Measurements from ENCODE around the gene FAM89B. TPM values are rescaled to one million over a fixed set of nuclear protein-coding genes. Genes with fewer than 3 reads are reported as not detected.

The FAM89B gene
- total RNA-seq, 1 donor: 31.5 TPM

DNA sequence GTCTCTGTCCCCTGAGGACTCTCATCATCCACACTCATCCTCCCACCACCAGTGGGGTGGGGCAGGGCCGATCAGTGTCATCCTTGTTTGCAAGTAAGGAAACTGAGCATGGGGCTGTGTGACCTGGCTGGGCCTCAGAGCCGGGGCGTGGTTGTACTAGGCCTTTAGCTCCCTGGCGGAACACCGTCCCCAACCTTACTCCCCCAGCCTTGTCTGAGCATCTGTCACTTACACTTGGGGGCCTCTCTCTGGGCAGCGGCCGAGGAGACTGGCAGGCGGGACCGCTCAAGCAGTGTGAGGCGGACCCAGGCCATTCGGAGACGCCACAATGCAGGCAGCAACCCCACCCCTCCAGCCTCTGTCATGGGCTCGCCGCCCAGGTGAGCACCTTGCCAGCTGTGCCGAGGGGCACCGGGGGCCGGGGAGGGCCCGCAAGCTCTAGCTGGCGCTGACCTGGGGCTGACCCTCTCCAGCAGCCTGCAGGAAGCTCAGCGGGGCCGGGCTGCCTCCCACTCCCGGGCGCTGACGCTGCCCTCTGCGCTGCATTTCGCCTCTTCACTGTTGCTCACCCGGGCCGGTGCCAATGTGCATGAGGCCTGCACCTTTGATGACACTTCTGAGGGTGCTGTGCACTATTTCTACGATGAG, 47.1 kb downstream of the FAM89B start:
- Histone ChIP-seq H3K27ac (ENCODE audit: low read depth, low read length) (no peak overlapping the region), H3K4me1 (ENCODE audit: insufficient read depth, low read length) (peaks cover 9% of the 10 kb centered on the region), H3K4me2 (ENCODE audit: insufficient read depth, low read length) (no peak overlapping the region), H3K4me3 (ENCODE audit: insufficient read depth, low read length) (no peak overlapping the region), H3K36me3 (ENCODE audit: insufficient read depth, low read length) (peaks cover 66% of the 10 kb centered on the region), H3K79me2 (ENCODE audit: insufficient read depth, low read length) (peaks cover 59% of the 10 kb centered on the region), H2AFZ (ENCODE audit: low read length) (no peak overlapping the region), H4K20me1 (ENCODE audit: insufficient read depth, low read length) (peaks cover 28% of the 10 kb centered on the region), H3K9me3 (ENCODE audit: low read depth, low read length) (no peaks in the 10 kb centered on the region), H3K27me3 (ENCODE audit: insufficient read depth, low read length) (no peaks in the 10 kb centered on the region)
- TF ChIP-seq, protein P1, sequence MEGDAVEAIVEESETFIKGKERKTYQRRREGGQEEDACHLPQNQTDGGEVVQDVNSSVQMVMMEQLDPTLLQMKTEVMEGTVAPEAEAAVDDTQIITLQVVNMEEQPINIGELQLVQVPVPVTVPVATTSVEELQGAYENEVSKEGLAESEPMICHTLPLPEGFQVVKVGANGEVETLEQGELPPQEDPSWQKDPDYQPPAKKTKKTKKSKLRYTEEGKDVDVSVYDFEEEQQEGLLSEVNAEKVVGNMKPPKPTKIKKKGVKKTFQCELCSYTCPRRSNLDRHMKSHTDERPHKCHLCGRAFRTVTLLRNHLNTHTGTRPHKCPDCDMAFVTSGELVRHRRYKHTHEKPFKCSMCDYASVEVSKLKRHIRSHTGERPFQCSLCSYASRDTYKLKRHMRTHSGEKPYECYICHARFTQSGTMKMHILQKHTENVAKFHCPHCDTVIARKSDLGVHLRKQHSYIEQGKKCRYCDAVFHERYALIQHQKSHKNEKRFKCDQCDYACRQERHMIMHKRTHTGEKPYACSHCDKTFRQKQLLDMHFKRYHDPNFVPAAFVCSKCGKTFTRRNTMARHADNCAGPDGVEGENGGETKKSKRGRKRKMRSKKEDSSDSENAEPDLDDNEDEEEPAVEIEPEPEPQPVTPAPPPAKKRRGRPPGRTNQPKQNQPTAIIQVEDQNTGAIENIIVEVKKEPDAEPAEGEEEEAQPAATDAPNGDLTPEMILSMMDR (IDR thresholded peaks at IDR 0.05; ENCODE audit: extremely low read depth, low read depth, low read length): no peak
- DNase-seq (ENCODE audit: insufficient read length, low spot score, missing footprints): no peak

DNA sequence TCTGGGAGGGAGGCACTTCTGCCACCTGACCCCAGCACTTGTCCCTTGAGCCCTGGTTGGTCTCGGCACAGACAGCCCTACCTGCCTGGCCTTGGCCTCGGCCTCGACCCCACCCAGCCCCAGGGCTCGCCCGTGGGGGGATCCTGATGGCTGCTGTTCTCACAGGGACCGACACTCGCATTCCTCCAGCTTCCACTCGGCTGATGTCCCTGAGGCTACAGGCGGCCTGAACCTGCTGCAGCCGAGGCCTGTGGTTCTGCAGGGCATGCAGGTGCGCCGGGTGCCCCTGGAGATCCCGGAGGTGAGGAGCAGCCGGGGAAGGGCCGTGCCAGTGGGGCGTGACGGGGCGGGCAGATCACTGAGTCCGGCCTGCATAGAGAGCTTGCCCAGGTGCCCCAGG, 48.3 kb downstream of the FAM89B start:
- Histone ChIP-seq H4K20me1 (ENCODE audit: insufficient read depth, low read length) (peaks cover 28% of the 10 kb centered on the region), H3K4me3 (ENCODE audit: insufficient read depth, low read length) (no peak overlapping the region), H3K9me3 (ENCODE audit: low read depth, low read length) (no peaks in the 10 kb centered on the region), H2AFZ (ENCODE audit: low read length) (no peak overlapping the region), H3K4me2 (ENCODE audit: insufficient read depth, low read length) (no peak overlapping the region), H3K4me1 (ENCODE audit: insufficient read depth, low read length) (peaks cover 9% of the 10 kb centered on the region), H3K79me2 (ENCODE audit: insufficient read depth, low read length) (peaks cover 51% of the 10 kb centered on the region), H3K27me3 (ENCODE audit: insufficient read depth, low read length) (no peaks in the 10 kb centered on the region), H3K36me3 (ENCODE audit: insufficient read depth, low read length) (peaks cover 71% of the 10 kb centered on the region), H3K27ac (ENCODE audit: low read depth, low read length) (no peak overlapping the region)
- no peak for DNase-seq (ENCODE audit: insufficient read length, low spot score, missing footprints)
- TF ChIP-seq, protein P1 (IDR thresholded peaks at IDR 0.05; ENCODE audit: extremely low read depth, low read depth, low read length): no peak

GRCh38 chr11:65621460-65621859, 49.1 kb downstream of the FAM89B start:
- TF ChIP-seq, protein P1 (IDR thresholded peaks at IDR 0.05; ENCODE audit: extremely low read depth, low read depth, low read length): no peak
- no peak overlapping the region for H2AFZ ChIP-seq (ENCODE audit: low read length)
- H3K9me3 ChIP-seq (ENCODE audit: low read depth, low read length): no peaks in the 10 kb centered on the region
- no peak overlapping the region for H3K27ac ChIP-seq (ENCODE audit: low read depth, low read length)
- peaks cover 79% of the 10 kb centered on the region for H3K36me3 ChIP-seq (ENCODE audit: insufficient read depth, low read length)
- H3K4me3 ChIP-seq (ENCODE audit: insufficient read depth, low read length): no peak overlapping the region
- DNase-seq (ENCODE audit: insufficient read length, low spot score, missing footprints): no peak
- peaks cover 44% of the 10 kb centered on the region for H3K79me2 ChIP-seq (ENCODE audit: insufficient read depth, low read length)
- no peak overlapping the region for H3K4me2 ChIP-seq (ENCODE audit: insufficient read depth, low read length)
- H3K4me1 ChIP-seq (ENCODE audit: insufficient read depth, low read length): peaks cover 7% of the 10 kb centered on the region
- H4K20me1 ChIP-seq (ENCODE audit: insufficient read depth, low read length): peaks cover 25% of the 10 kb centered on the region
- no peaks in the 10 kb centered on the region for H3K27me3 ChIP-seq (ENCODE audit: insufficient read depth, low read length)

GRCh38 chr11:65622011-65622410, 49.7 kb downstream of the FAM89B start:
- Histone ChIP-seq H3K4me1 (ENCODE audit: insufficient read depth, low read length) (peaks cover 1% of the 10 kb centered on the region), H3K79me2 (ENCODE audit: insufficient read depth, low read length) (peaks cover 38% of the 10 kb centered on the region), H2AFZ (ENCODE audit: low read length) (no peak overlapping the region), H3K36me3 (ENCODE audit: insufficient read depth, low read length) (peaks cover 84% of the 10 kb centered on the region), H3K27me3 (ENCODE audit: insufficient read depth, low read length) (no peaks in the 10 kb centered on the region), H3K4me2 (ENCODE audit: insufficient read depth, low read length) (no peak overlapping the region), H3K9me3 (ENCODE audit: low read depth, low read length) (no peaks in the 10 kb centered on the region), H4K20me1 (ENCODE audit: insufficient read depth, low read length) (peaks cover 19% of the 10 kb centered on the region), H3K27ac (ENCODE audit: low read depth, low read length) (no peak overlapping the region), H3K4me3 (ENCODE audit: insufficient read depth, low read length) (no peak overlapping the region)
- DNase-seq (ENCODE audit: insufficient read length, low spot score, missing footprints): no peak
- TF ChIP-seq, protein P1 (IDR thresholded peaks at IDR 0.05; ENCODE audit: extremely low read depth, low read depth, low read length): no peak
